Astrocyte (in vitro differentiated cells and primary cell): ENCODE data around the gene CASTOR1.

Experiments
- CTCF ChIP-seq: IDR thresholded peaks from 2 replicates; pipeline ENCODE4 v1.5.1; 2011; ENCODE audit warnings: low read depth, mild to moderate bottlenecking, inconsistent platforms, low read length, moderate library complexity; ENCODE audit not compliant: insufficient read depth
- EZH2 ChIP-seq: IDR thresholded peaks from 2 replicates; pipeline ENCODE4 v1.6.1; 2012; ENCODE audit warnings: mild to moderate bottlenecking, low read length, inconsistent platforms; ENCODE audit not compliant: insufficient read depth

GRCh38 chr22:30265131-30265720 is 24.1 kb downstream of the CASTOR1 start:
- TF ChIP-seq CTCF (no peak), EZH2 (no peak)
